WERI-Rb-1 (cell line): ENCODE measurements around the gene WDR93.

Experiments used
- DNase-seq: peaks from one replicate; pipeline ENCODE4 v3.0.0-alpha.2; 2020
- H3K27ac ChIP-seq: fragments of 250-450 bp; sonication (Bioruptor Pico); 2 replicates; pipeline ENCODE4 v1.5.1; 2020; ENCODE audit warnings: mild to moderate bottlenecking, moderate library complexity
- H3K27me3 ChIP-seq: fragments of 250-450 bp; sonication (Bioruptor Pico); 2 replicates; pipeline ENCODE4 v1.5.1; 2021; ENCODE audit warnings: mild to moderate bottlenecking, low read depth, moderate library complexity; ENCODE audit not compliant: insufficient read depth, severe bottlenecking
- H3K36me3 ChIP-seq: fragments of 250-450 bp; sonication (Bioruptor Pico); 2 replicates; pipeline ENCODE4 v1.5.1; 2020; ENCODE audit warnings: mild to moderate bottlenecking, moderate library complexity
- H3K4me3 ChIP-seq: 2 replicates; pipeline ENCODE4 v1.5.1; 2011; ENCODE audit warnings: low read depth, mild to moderate bottlenecking, control low read depth, low read length
- H3K9me3 ChIP-seq: fragments of 250-450 bp; sonication (Bioruptor Pico); 2 replicates; pipeline ENCODE4 v1.5.1; 2021; ENCODE audit warnings: mild to moderate bottlenecking, moderate library complexity; ENCODE audit not compliant: severe bottlenecking
- TF ChIP-seq, protein P1 (sequence below): IDR thresholded peaks from 2 replicates; pipeline ENCODE4 v1.5.1; 2011; ENCODE audit warnings: low read depth, mild to moderate bottlenecking, control low read depth, inconsistent platforms, low read length

The WDR93 gene

DNA sequence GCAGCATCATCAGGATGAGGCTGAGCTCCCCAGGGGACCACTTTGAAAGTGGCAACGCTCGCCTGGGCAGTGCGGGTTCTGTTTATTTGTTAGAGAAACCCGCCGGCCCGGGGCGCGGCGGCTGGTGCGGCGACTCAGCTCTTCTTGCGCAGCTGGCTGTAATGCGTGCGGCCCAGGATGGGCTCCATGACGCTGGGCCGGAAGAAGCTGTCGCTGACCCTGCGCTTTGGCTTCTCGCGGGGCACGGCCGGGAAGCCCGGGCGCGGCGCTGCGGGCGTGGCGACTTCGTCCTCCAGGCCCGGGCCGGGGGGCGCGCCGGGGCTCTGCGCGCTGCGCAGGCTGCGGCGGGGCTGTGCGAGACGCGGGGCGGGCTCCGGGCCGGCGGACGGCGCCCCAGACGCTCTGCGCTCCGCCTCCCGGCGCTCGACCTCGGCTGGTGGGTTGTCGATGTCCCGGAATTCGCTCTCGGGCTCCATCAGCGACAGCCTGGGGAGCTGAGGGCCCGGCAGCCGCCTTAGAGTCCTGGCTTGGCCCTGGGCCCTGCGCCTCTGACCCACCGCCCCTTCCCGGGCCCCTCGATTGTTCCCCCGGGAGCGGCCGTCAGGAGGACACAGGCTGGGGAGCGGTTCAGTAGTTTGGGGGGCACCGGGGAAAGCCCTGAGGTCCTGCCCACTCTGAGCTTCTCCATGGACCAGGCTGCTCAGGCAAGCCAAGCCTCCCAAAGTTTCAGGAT is 25.0 kb upstream of the WDR93 start:
- H3K27ac ChIP-seq: 0 out of 2 replicates have a peak overlapping the region, but pooled peaks have one; percentile 26
- TF ChIP-seq, protein P1, sequence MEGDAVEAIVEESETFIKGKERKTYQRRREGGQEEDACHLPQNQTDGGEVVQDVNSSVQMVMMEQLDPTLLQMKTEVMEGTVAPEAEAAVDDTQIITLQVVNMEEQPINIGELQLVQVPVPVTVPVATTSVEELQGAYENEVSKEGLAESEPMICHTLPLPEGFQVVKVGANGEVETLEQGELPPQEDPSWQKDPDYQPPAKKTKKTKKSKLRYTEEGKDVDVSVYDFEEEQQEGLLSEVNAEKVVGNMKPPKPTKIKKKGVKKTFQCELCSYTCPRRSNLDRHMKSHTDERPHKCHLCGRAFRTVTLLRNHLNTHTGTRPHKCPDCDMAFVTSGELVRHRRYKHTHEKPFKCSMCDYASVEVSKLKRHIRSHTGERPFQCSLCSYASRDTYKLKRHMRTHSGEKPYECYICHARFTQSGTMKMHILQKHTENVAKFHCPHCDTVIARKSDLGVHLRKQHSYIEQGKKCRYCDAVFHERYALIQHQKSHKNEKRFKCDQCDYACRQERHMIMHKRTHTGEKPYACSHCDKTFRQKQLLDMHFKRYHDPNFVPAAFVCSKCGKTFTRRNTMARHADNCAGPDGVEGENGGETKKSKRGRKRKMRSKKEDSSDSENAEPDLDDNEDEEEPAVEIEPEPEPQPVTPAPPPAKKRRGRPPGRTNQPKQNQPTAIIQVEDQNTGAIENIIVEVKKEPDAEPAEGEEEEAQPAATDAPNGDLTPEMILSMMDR: no peak
- DNase-seq: peak; percentile 56

DNA sequence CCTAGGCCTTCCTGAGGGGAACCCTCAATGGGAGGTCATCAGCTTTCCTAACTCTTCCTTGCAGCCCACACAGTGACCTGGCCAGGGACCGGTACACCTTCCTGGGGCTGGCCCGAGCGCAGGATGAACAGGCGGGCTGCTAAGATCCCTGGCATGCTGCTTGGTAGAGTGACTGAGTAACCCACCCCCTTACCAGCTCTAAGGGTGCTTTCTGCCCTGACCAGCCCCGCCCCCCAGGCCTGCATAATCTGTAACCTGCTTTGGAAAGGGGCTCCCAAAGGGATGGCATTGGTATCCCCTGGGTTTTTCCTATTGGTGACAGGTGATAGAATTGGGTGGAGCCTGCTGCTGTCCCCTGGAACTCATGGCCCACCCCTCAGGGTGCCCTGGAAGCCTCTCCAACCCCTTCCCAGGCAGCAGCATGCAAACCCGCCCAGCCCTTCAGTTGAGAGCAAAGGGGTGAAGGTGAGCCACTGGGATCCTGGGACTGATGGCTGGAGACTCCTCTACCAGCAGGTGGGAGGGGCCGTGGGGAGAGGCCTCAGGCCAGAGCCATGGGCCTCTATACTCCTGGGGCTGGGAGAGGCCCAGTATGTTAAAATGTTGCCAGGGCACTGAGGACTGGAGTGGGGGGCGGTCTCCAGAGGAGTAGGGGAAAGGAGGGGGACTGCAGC is 24.3 kb upstream of the WDR93 start:
- Histone ChIP-seq H3K27me3 (peaks cover 3% of the 10 kb centered on the region), H3K27ac (0 out of 2 replicates have a peak overlapping the region, but pooled peaks have one; percentile 26), H3K36me3 (no peaks in the 10 kb centered on the region), H3K4me3 (peak overlapping the region; percentile 42; the same call in 1 of the 2 replicates), H3K9me3 (no peaks in the 10 kb centered on the region)
- TF ChIP-seq, protein P1: no peak
- no peak for DNase-seq

More for the DNA sequence above, 25.0 kb upstream of the WDR93 start:
- no peaks in the 10 kb centered on the region for H3K36me3 ChIP-seq
- H3K27me3 ChIP-seq: peaks cover 3% of the 10 kb centered on the region
- peak overlapping the region; percentile 42 for H3K4me3 ChIP-seq
- no peaks in the 10 kb centered on the region for H3K9me3 ChIP-seq

GRCh38 chr15:89666858-89667705 is 23.5 kb upstream of the WDR93 start:
- TF ChIP-seq, protein P1: no peak
- H3K36me3 ChIP-seq: no peaks in the 10 kb centered on the region

GRCh38 chr15:89667706-89667960 is 23.0 kb upstream of the WDR93 start:
- TF ChIP-seq, protein P1: no peak
- DNase-seq: no peak
- Histone ChIP-seq H3K27me3 (peaks cover 3% of the 10 kb centered on the region), H3K9me3 (no peaks in the 10 kb centered on the region), H3K4me3 (no peak overlapping the region), H3K36me3 (no peaks in the 10 kb centered on the region), H3K27ac (no peak overlapping the region)

More at GRCh38 chr15:89666858-89667705, 23.5 kb upstream of the WDR93 start:
- H3K4me3 ChIP-seq: no peak overlapping the region
- H3K9me3 ChIP-seq: no peaks in the 10 kb centered on the region
- H3K27me3 ChIP-seq: peaks cover 3% of the 10 kb centered on the region
- no peak overlapping the region for H3K27ac ChIP-seq
- no peak for DNase-seq

- TF ChIP-seq, protein P1: no peak
- H3K9me3 ChIP-seq: no peaks in the 10 kb centered on the region
- H3K36me3 ChIP-seq: no peaks in the 10 kb centered on the region
- no peak for DNase-seq
- H3K4me3 ChIP-seq: no peak overlapping the region
- H3K27me3 ChIP-seq: peaks cover 3% of the 10 kb centered on the region
- H3K27ac ChIP-seq: no peak overlapping the region
Observed at GRCh38 chr15:89668171-89668570, 22.4 kb upstream of the WDR93 start.
